ENCODE data around the gene TGFBR3L. TPM values are rescaled to one million over a fixed set of nuclear protein-coding genes. Genes with fewer than 3 reads are reported as not detected.

TGFBR3L gene
- polyA plus RNA-seq, 6 donors from 2014 or later, result not detected

DNA sequence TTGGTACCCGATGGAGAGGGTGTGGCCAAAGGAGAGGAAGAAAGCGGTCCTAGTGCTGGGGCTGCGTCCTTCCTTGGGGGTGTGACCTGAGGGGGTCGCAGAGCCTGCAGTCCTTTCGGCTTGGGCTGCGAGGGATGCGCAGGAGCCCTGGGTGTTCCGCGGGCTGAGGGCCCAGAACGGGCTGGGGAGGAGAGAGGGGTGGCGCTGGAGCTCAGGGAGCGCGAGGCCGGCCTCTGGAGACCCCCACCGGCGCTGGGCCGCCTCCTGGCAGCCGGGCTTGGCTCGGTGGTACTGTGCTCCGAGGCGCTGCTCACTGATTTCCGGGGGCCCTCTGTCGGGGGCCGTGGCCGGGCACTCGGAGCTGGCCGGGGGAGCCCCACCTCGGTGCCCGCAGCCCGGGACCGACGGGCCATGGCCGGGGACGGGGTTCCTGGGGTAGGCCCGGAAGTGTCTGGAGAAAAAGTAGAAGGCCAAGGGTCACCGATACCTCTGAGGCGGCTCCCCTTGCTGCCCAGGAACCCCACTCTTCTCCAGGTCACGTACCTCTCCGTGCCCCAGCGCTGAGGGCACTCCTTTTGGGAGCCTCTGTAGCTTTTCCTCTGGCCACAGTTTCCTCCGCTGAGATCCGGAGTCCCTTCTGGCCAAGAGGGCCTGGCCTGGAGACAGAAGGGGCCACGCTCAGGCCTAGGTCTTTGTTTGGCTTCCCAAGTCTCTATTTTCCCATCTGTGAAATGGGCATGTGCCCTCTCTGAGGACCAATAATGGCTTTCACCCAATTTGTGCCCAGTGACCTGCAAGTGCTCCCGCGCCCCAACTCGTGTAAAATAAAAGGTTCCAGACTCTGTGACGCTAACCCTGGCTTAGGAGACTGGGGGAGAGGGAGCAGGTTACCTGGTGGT lies 42.1 kb upstream of the TGFBR3L start:
- peak overlapping the region in 3 of 6 donors; percentile 42 to 71 (median 49) for H3K27ac Mint-ChIP-seq
- H3K9me3 Mint-ChIP-seq, result peaks cover 0 to 10% (median 6%) of the 10 kb centered on the region in 7 donors
- H3K27me3 Mint-ChIP-seq, result peaks cover 21 to 65% (median 49%) of the 10 kb centered on the region in 3 donors
- H3K36me3 Mint-ChIP-seq, result peaks cover 0 to 13% of the 10 kb centered on the region in 2 donors
- DNase-seq, result no peak
- peaks cover 26 to 38% (median 33%) of the 10 kb centered on the region in 3 donors for H3K4me1 Mint-ChIP-seq
- H3K4me3 Mint-ChIP-seq, result peak overlapping the region in 7 of 8 donors; percentile 19 to 83 (median 49)
- no peak for ATAC-seq (ENCODE audit: low read depth in 2 of 2)

DNA sequence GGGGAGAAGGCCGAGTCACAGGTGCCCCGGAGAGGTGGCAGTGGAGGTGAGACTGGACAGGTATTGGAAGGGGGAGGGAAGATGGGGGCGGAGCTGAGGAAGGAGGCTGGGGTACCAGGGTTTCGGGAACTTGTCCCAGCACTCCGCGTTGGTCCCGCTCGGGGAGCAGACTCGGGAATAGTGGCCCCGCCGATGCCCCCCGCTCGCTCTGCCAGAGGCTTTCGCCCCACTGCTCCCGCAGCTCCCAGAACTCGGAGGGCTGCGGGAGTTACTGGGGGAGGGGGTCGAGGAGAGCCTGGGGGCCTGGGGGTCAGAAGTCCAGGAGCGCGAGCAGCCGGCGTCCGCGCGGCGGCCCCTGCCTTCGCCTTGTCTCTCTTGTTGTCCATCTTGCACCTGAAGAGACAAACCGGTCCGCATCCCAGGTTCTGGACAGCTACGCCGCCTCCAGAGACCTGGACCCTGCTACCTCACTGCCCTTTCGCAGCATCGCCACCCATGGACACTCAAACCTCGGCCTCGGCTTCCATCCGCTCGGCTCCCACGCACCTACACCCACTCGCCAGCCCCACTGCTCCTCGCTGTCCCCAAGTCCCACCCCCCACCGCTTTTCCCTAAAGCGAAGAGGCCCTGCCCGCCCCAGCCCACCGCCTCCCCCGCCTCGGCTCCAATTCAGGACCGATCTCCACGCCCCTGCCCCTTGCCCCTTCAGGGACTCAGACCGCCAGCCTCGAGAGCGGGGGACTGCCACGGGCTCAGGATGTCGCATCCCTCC lies 41.1 kb upstream of the TGFBR3L start:
- DNase-seq, result no peak
- Mint-ChIP-seq H3K4me1 (peaks cover 25 to 38% (median 30%) of the 10 kb centered on the region in 3 donors), H3K36me3 (peaks cover 0 to 13% of the 10 kb centered on the region in 2 donors)

DNA sequence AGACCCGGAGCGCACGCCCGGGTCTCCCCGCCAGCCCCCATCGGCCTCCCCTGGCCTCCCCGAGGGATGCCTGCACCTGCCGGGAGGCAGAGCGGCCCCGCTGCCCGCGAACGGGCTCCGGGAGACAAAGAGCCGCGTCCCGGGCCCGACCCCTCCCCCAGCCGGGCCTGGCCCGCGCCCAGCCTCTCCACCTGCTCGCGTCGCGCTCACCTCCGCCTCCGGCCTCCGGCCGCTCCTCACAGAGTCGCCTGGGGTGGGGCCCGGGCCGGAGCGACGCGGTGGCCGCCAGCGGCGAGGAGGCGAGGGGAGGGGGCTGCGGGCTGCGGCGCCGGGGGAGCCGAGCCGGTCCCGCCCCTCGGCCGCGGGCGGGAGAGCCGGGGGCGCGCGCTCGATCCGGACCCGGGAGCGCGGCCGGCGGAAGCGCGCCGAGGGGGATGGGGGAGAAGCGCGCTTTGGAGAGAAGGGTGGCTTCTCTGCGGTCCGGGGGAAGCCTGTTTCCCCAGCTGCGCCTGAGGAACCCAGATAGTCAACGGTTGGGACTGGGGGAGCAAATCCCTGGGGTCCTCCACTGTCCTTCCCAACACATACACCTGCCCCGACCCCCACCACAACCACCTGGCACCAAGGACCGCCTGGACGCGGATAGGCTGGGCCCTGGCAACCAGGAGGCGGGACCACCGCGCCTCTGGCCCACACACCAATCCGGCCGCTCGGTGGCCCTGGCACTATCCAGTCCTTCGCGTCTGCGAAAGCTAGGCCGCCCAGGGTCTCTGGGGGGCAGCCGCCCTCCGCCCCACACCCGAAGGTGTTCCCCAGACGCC lies 40.3 kb upstream of the TGFBR3L start, which contains the start of gene PRR36:
PRR36 (minus strand) TSS at position 315 of the 821 bp plus-strand sequence. CDS start 701 bp downstream, outside the sequence.
- peaks cover 22 to 33% (median 25%) of the 10 kb centered on the region in 3 donors for H3K4me1 Mint-ChIP-seq
- peak within 1 kb of the TSS; percentile 43 to 91 (median 66) for H3K4me3 Mint-ChIP-seq
- no peak for DNase-seq
- peaks cover 21 to 59% (median 51%) of the 10 kb centered on the region in 3 donors for H3K27me3 Mint-ChIP-seq
- no peak for ATAC-seq (ENCODE audit: low read depth in 2 of 2)
- peaks cover 0 to 10% (median 6%) of the 10 kb centered on the region in 7 donors for H3K9me3 Mint-ChIP-seq
- H3K36me3 Mint-ChIP-seq, result peaks cover 0 to 13% of the 10 kb centered on the region in 2 donors
- H3K27ac Mint-ChIP-seq, result peak within 1 kb of the TSS in 1 of 6 donors; percentile 49

More for the DNA sequence above, 41.1 kb upstream of the TGFBR3L start:
- Mint-ChIP-seq H3K27me3 (peaks cover 21 to 64% (median 51%) of the 10 kb centered on the region in 3 donors), H3K4me3 (peak overlapping the region; percentile 43 to 91 (median 70)), H3K9me3 (peaks cover 0 to 10% (median 6%) of the 10 kb centered on the region in 7 donors), H3K27ac (peak overlapping the region in 2 of 6 donors; percentile 49 to 71)
- no peak for ATAC-seq (ENCODE audit: low read depth in 2 of 2)

DNA sequence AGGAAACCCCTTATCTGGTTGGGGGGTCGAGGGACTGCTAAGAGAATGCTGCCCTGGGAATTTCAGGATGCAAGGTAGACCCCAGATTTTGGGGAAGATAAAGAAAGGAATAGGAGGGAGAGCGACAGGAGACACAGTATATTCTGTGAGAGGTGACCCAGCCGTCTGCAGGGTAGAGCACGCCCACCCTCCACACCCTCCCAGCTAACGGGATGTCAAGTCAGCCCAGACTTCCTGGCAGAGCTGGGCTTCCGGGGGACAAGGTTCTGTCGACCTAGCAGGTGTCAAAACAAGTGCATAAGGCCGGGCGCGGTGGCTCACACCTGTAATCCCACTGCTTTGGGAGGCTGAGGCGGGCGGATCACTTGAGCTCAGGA lies 39.7 kb upstream of the TGFBR3L start:
- no peak for ATAC-seq (ENCODE audit: low read depth in 2 of 2)
- peaks cover 20 to 33% (median 25%) of the 10 kb centered on the region in 3 donors for H3K4me1 Mint-ChIP-seq
- no peak for DNase-seq
- H3K9me3 Mint-ChIP-seq, result peaks cover 0 to 10% (median 6%) of the 10 kb centered on the region in 7 donors
- peak overlapping the region in 5 of 8 donors; percentile 12 to 73 (median 57) for H3K4me3 Mint-ChIP-seq
- peaks cover 0 to 13% of the 10 kb centered on the region in 2 donors for H3K36me3 Mint-ChIP-seq
- H3K27ac Mint-ChIP-seq, result no peak overlapping the region
- peaks cover 21 to 63% (median 50%) of the 10 kb centered on the region in 3 donors for H3K27me3 Mint-ChIP-seq

DNA sequence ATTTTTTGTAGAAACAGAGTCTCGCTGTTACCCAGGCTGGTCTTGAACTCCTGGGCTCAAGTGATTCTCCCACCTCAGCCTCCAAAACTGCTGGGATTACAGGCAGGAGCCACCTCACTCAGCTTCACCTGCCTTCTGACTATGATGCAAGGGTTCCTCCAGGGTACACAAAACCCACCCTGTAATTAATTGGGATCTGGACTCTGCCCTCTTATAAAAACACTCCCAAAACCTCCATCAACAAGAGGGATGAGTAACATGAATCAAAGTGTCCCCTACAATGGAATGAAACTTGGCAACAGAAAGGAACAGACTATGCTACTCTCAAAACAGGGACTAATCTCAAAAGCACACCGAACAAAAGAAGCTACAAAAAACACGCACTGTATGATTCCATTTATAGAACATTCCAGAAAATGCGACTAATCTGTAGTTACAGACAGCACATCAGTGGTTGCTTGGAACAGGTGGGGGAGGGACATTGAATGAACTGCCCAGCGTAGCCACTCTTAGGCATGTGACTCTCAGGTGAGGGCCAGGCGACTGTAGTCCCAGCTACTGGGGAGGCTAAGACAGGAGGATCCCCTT lies 37.3 kb upstream of the TGFBR3L start:
- no peaks in the 10 kb centered on the region for H3K36me3 Mint-ChIP-seq
- peaks cover 0 to 11% (median 10%) of the 10 kb centered on the region in 3 donors for H3K4me1 Mint-ChIP-seq
- H3K4me3 Mint-ChIP-seq, result no peak overlapping the region
- H3K27me3 Mint-ChIP-seq, result peaks cover 9 to 49% (median 26%) of the 10 kb centered on the region in 3 donors
- H3K27ac Mint-ChIP-seq, result peak overlapping the region in 1 of 6 donors; percentile 1
- DNase-seq, result no peak
- ATAC-seq (ENCODE audit: low read depth in 2 of 2), result no peak
- peaks cover 0 to 6% (median 0%) of the 10 kb centered on the region in 7 donors for H3K9me3 Mint-ChIP-seq

DNA sequence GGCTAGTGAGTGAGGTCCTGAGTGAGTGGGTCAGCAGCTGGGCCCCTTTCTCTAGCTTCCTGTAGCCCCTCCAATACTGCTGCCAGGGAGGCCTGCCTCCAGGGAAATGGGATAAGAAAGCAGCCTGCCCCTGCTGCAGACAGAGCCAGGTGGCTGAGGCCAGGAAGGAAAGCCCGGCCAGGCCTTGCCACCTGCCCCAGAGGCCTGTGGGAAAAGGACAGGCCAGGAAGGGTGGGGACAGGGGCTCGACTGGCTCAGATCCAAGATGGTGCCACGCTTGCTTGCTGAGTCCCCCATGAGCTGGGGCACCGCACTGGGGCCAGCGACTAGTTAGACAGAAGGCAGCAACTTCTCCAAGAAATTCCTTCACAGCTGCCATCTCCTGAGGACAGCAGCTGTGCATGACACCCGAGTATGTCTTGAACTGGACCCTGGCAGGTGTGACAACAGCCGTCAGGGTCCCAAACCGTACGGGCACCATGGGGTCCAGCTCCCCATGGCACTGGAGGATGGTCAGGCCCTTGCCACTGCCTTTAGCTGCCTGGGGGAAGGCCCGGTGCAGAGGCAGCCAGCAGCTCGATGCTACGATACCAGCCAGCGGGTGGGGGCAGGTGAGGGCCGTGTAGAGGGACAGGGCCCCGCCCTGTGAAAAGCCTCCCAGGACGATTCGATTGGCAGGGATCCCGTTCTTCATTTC lies 35.4 kb upstream of the TGFBR3L start:
- DNase-seq, result no peak
- peaks cover 0 to 3% (median 3%) of the 10 kb centered on the region in 3 donors for H3K4me1 Mint-ChIP-seq
- H3K9me3 Mint-ChIP-seq, result peaks cover 0 to 6% (median 0%) of the 10 kb centered on the region in 7 donors
- ATAC-seq (ENCODE audit: low read depth in 2 of 2), result no peak
- H3K27me3 Mint-ChIP-seq, result peaks cover 9 to 35% (median 14%) of the 10 kb centered on the region in 3 donors
- no peak overlapping the region for H3K4me3 Mint-ChIP-seq
- H3K36me3 Mint-ChIP-seq, result no peaks in the 10 kb centered on the region
- no peak overlapping the region for H3K27ac Mint-ChIP-seq

DNA sequence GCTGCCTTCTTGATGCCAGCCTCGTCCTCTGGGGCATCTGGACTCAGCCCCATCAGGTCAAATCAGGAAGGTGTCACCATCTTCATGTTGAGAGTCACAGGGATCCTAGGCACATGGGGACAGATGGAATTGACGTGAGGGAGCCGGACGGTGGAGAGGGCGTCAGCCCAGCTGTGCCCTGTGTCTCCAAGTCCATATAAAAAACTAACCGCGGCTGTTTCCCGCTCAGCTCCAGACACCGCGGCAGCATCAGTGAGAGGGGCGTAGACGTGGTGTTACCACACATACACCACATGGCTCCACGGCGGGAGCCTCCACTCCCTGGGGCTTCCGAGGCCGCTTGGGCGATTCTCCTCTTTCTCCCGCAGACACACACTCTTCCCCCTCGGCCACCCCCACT lies 34.8 kb upstream of the TGFBR3L start:
- Mint-ChIP-seq H3K27ac (peak overlapping the region in 1 of 6 donors; percentile 24), H3K4me3 (no peak overlapping the region), H3K4me1 (peaks cover 0 to 4% (median 0%) of the 10 kb centered on the region in 3 donors), H3K36me3 (no peaks in the 10 kb centered on the region), H3K9me3 (peaks cover 0 to 6% (median 0%) of the 10 kb centered on the region in 7 donors), H3K27me3 (peaks cover 9 to 30% (median 14%) of the 10 kb centered on the region in 3 donors)
- DNase-seq (no peak), ATAC-seq (ENCODE audit: low read depth in 2 of 2) (no peak)

DNA sequence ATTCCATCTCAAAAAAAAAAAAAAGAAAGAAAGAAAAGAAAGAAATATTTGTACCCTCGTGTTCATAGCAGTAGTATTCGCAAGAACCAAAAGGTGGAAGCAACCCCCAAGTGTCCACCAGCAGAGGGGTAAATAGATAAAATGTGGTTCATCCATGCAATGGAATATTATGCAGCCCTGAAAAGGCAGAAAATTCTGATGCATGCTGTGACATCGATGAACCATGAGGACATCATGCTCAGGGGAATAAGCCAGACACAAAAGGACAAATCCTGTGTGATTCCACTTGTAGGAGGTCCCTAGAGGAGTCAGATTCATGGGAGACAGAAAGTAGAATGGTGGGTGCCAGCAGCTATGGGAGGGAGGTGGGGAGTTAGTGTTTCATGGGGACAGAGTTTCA lies 32.7 kb upstream of the TGFBR3L start:
- no peak overlapping the region for H3K4me3 Mint-ChIP-seq
- H3K27me3 Mint-ChIP-seq, result peaks cover 0 to 24% (median 6%) of the 10 kb centered on the region in 3 donors
- DNase-seq, result no peak
- no peak for ATAC-seq (ENCODE audit: low read depth in 2 of 2)
- peaks cover 0 to 6% (median 0%) of the 10 kb centered on the region in 7 donors for H3K9me3 Mint-ChIP-seq
- no peak overlapping the region for H3K27ac Mint-ChIP-seq
- H3K36me3 Mint-ChIP-seq, result no peaks in the 10 kb centered on the region
- peaks cover 0 to 4% (median 0%) of the 10 kb centered on the region in 3 donors for H3K4me1 Mint-ChIP-seq

DNA sequence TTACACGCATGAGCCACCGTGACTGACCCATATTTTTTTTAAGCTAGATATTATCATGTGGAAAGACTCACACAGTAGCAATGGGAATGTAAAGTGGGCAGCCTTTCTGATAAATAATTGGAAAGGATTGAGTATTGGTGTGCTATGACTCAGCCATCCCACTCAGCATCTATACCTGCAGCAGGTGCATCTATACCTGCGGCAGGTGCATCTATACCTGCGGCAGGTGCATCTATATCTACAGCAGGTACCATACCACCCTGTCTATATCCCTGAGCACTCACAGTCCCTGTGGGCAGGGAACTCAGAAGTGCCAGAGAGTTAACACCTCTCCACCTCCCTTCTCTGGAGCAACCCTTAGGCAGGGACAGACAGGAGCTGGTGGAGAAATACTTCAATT lies 31.5 kb upstream of the TGFBR3L start:
- Mint-ChIP-seq H3K4me3 (no peak overlapping the region), H3K27ac (no peak overlapping the region), H3K4me1 (peaks cover 0 to 4% (median 0%) of the 10 kb centered on the region in 3 donors), H3K36me3 (no peaks in the 10 kb centered on the region), H3K9me3 (peaks cover 0 to 6% (median 0%) of the 10 kb centered on the region in 7 donors), H3K27me3 (peaks cover 0 to 27% (median 0%) of the 10 kb centered on the region in 3 donors)
- DNase-seq, result no peak
- ATAC-seq (ENCODE audit: low read depth in 2 of 2), result no peak

DNA sequence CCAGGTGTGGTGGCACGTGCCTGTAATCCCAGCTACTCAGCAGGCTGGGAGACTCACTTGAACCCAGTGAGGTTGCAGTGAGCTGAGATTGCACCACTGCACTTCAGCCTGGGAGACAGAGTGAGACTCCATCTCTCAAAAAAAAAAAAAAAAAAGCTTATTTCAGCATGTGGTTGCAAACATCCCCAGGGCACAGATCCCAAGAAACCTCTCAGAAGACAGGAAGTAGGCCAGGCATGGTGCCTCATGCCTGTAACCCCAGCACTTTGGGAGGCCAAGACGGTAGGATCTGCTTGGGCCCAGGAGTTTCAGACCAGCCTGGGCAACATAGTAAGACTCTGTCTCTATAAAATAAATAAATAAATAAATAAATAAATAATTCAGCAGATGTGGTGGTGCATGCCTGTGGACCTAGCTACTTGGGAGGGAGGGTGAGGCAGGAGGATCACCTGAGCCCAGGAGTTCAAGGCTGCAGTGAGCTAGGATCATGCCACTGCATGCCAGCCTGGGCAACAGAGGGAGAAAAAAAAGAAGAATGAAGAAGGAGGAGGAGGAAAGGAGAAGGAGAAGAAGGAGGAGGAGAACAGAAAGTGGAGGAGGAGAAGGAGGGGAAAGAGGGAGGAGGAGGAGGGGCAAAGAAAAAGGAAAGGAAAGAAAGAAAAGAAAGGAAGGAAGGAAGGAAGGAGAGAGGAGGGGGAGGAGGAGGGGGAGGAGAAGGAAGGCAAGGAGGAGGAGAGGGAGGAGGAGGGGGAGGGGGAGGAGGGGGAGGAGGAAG lies 30.6 kb upstream of the TGFBR3L start:
- Mint-ChIP-seq H3K27ac (no peak overlapping the region), H3K4me1 (peaks cover 0 to 4% (median 0%) of the 10 kb centered on the region in 3 donors), H3K4me3 (no peak overlapping the region), H3K9me3 (peaks cover 0 to 6% (median 0%) of the 10 kb centered on the region in 7 donors), H3K27me3 (peaks cover 3 to 31% (median 4%) of the 10 kb centered on the region in 3 donors), H3K36me3 (no peaks in the 10 kb centered on the region)
- DNase-seq, result no peak
- ATAC-seq (ENCODE audit: low read depth in 2 of 2), result no peak

DNA sequence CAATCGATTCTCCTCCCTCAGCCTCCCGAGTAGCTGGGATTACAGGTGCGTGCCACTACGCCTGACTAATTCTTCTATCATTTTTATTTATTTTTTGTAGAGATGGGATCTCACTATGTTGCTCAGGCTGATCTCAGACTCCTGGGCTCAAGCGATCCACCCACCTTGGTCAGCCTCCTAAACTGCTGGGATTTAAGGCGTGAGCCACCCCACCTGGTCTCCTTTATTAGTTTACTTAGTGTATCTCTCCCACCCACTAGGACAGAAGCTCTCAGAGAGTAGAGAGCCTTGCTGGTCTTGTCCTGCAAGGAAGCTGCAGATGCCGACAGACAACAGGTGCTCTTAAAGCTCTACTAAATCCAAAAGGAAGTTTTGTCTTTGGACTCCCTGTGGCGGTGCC lies 28.8 kb upstream of the TGFBR3L start:
- no peak for ATAC-seq (ENCODE audit: low read depth in 2 of 2)
- H3K4me3 Mint-ChIP-seq, result no peak overlapping the region
- H3K27ac Mint-ChIP-seq, result peak overlapping the region in 2 of 6 donors; percentile 62 to 63
- no peaks in the 10 kb centered on the region for H3K36me3 Mint-ChIP-seq
- H3K27me3 Mint-ChIP-seq, result peaks cover 5 to 31% (median 10%) of the 10 kb centered on the region in 3 donors
- DNase-seq, result no peak
- H3K9me3 Mint-ChIP-seq, result peaks cover 0 to 6% (median 0%) of the 10 kb centered on the region in 7 donors
- H3K4me1 Mint-ChIP-seq, result peaks cover 0 to 4% (median 0%) of the 10 kb centered on the region in 3 donors

Measured in naive B cell (primary cell).